ENCODE results near the gene SNTG2. TPM values are rescaled to one million over a fixed set of nuclear protein-coding genes. Genes with fewer than 3 reads are reported as not detected.

SNTG2 gene
- total and polyA plus RNA-seq, 10 of the 15 experiments (the other 5 are each of a cell fraction or from before 2014, with no cell fraction given): not detected

GRCh38 chr2:1307670-1308069 lies 357.0 kb downstream of the SNTG2 start:
- Histone ChIP-seq H3K9me3 (replicated peaks; ENCODE audit: control insufficient read depth, insufficient read depth, low read length) (no peaks in the 10 kb centered on the region), H4K20me1 (ENCODE audit: control insufficient read depth, insufficient read depth) (no peaks in the 10 kb centered on the region), H3K9ac (ENCODE audit: control insufficient read depth, insufficient read depth, low read length) (no peak overlapping the region), H3K27me3 (replicated peaks in 1 of 2; ENCODE audit: control insufficient read depth in 2 of 2, insufficient read depth in 2 of 2, low read length in 1 of 2) (no peaks in the 10 kb centered on the region), H3K4me2 (ENCODE audit: control insufficient read depth, insufficient read depth) (no peak overlapping the region), H3K79me2 (ENCODE audit: control insufficient read depth, insufficient read depth, low read length) (no peaks in the 10 kb centered on the region), H3K4me1 (ENCODE audit: control insufficient read depth, insufficient read depth, low read length) (no peaks in the 10 kb centered on the region), H3K27ac (ENCODE audit: control insufficient read depth, insufficient read depth) (no peak overlapping the region), H3K4me3 (no peak overlapping the region), H2AFZ (ENCODE audit: control insufficient read depth, low read depth, low read length) (no peak overlapping the region), H3K36me3 (ENCODE audit: control insufficient read depth in 2 of 2, insufficient read depth in 2 of 2, low read length in 1 of 2) (no peaks in the 10 kb centered on the region)
- TF ChIP-seq BCLAF1 (IDR thresholded peaks at IDR 0.05) (no peak), ZNF274 (IDR thresholded peaks at IDR 0.05; ENCODE audit: insufficient read depth, insufficient read length) (no peak), TBL1XR1 (IDR thresholded peaks at IDR 0.05; ENCODE audit: low read depth, low read length) (no peak), ELK1 (IDR thresholded peaks at IDR 0.05; ENCODE audit: low read depth, low read length) (no peak), IKZF1 (conservative IDR thresholded peaks at IDR 0.05) (no peak), JUND (IDR thresholded peaks at IDR 0.05; ENCODE audit: low read depth, low read length) (no peak), CEBPB (IDR thresholded peaks at IDR 0.05; ENCODE audit: borderline replicate concordance in 1 of 2, low read depth in 2 of 2, low read length in 2 of 2) (no peak), SREBF1 (IDR thresholded peaks at IDR 0.05; ENCODE audit: low read length) (no peak), SUZ12 (IDR thresholded peaks at IDR 0.05; ENCODE audit: unreplicated experiment) (no peak), NRF1 (conservative IDR thresholded peaks at IDR 0.05; ENCODE audit: low read depth, low read length) (no peak), SMARCA5 (IDR thresholded peaks at IDR 0.05) (no peak), PAX5 (IDR thresholded peaks at IDR 0.05; ENCODE audit: borderline replicate concordance, low read depth, low read length) (no peak), MYC (IDR thresholded peaks at IDR 0.05; ENCODE audit: insufficient read depth, insufficient read length, insufficient replicate concordance, low read length, severe bottlenecking) (no peak), BCL11A (IDR thresholded peaks at IDR 0.05; ENCODE audit: low read depth, low read length) (no peak), TAF1 (IDR thresholded peaks at IDR 0.05; ENCODE audit: borderline replicate concordance, low read depth, low read length) (no peak), FOXK2 (IDR thresholded peaks at IDR 0.05) (no peak), EP300 (IDR thresholded peaks at IDR 0.05; ENCODE audit: borderline replicate concordance in 1 of 2, control insufficient read depth in 1 of 2, low read depth in 2 of 2, low read length in 2 of 2) (no peak)
- in situ Hi-C loops (cut with MboI): no loop called here
- BruUV-seq (replicated peaks): no TSS peak
- DNase-seq (ENCODE audit: low read depth, low spot score): no peak
- FAIRE-seq: no peak
- WGBS (ENCODE audit: insufficient coverage, insufficient replicate concordance, low lambda C conversion rate, missing lambda C conversion rate): 69% methylated on average over 23 of the region's 23 CpGs
- RAD21 ChIA-PET (ENCODE audit: unreplicated experiment): no interaction called here
- SMC1A ChIA-PET (ENCODE audit: uncharacterized antibody, unreplicated experiment): no interaction called here
- ATAC-seq: no peak
- CTCF ChIA-PET: no interaction called here
- intact Hi-C loops (cut with micrococcal nuclease; ENCODE audit: unreplicated experiment): no loop called here
- POLR2A ChIA-PET: no interaction called here
